ENCODE results near the gene MECR. TPM values are rescaled to one million over a fixed set of nuclear protein-coding genes. Genes with fewer than 3 reads are reported as not detected.

MECR gene
- total RNA-seq, 5 donors from 2014 or later (not counting 1 experiment from before 2014, with no cell fraction given), result 9.5 to 17.8 (median 17.3) TPM

DNA sequence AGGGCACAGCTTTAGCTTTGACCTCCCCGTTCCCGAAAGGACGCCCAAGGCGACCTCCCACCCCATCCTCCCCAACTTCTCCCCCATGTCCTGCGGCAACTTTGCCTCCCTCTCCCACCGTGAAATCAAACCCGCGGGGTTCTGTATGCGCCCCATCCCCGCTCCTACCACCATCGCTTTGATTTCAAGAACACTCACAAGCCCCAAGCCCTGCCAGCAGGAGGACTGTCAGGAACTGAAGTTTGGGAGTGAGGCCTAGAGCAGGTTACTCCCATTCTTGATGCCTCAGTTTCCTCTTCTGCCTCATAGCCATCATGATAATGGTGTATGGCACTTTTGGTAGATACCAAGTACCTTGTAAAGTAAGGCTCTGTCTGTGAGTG is 7.9 kb upstream of the MECR start:
- Histone ChIP-seq H3K4me1 (ENCODE audit: control insufficient read depth in 1 of 2, extremely low read depth in 1 of 2, insufficient read depth in 2 of 2, low read length in 2 of 2) (peaks cover 6 to 22% of the 10 kb centered on the region in 2 experiments), H3K27ac (ENCODE audit: low read length) (no peak overlapping the region), H3K27me3 (replicated peaks in 1 of 2; ENCODE audit: control insufficient read depth in 2 of 2, extremely low read depth in 1 of 2, insufficient read depth in 2 of 2, low read length in 1 of 2) (peaks cover 5 to 65% of the 10 kb centered on the region in 2 experiments), H3K36me3 (ENCODE audit: control insufficient read depth in 2 of 2, extremely low read depth in 1 of 2, insufficient read depth in 1 of 2, low read length in 1 of 2) (no peaks in the 10 kb centered on the region), H3K4me3 (ENCODE audit: control insufficient read depth in 1 of 2, extremely low read depth in 1 of 2, low read length in 1 of 2) (peak overlapping the region in 1 of 2 donors; percentile 58), H3K9me3 (no peaks in the 10 kb centered on the region)
- 10% methylated on average over 7 of the region's 11 CpGs for WGBS (ENCODE audit: insufficient coverage)
- no peak overlapping the region for H3K27ac Mint-ChIP-seq
- H3K36me3 Mint-ChIP-seq, result no peaks in the 10 kb centered on the region
- ChIA-PET CTCF (no interaction called here), POLR2A (no interaction called here)
- ATAC-seq (replicated peaks in 1 of 4), result no peak
- no peaks in the 10 kb centered on the region for H3K9me3 Mint-ChIP-seq
- H3K4me1 Mint-ChIP-seq, result peaks cover 17 to 25% (median 24%) of the 10 kb centered on the region in 3 donors
- H3K27me3 Mint-ChIP-seq, result peaks cover 52 to 63% of the 10 kb centered on the region in 2 donors
- no peak for DNase-seq
- peak overlapping the region; percentile 66 to 84 (median 69) for H3K4me3 Mint-ChIP-seq

GRCh38 chr1:29237852-29238619 is 7.3 kb upstream of the MECR start:
- Mint-ChIP-seq H3K4me1 (peaks cover 17 to 25% (median 24%) of the 10 kb centered on the region in 3 donors), H3K9me3 (no peaks in the 10 kb centered on the region), H3K27ac (no peak overlapping the region), H3K27me3 (peaks cover 52 to 63% of the 10 kb centered on the region in 2 donors), H3K4me3 (peak overlapping the region; percentile 65 to 84 (median 78)), H3K36me3 (no peaks in the 10 kb centered on the region)
- WGBS (ENCODE audit: insufficient coverage), result 4% methylated on average over 88 of the region's 93 CpGs
- Histone ChIP-seq H3K4me1 (ENCODE audit: control insufficient read depth in 1 of 2, extremely low read depth in 1 of 2, insufficient read depth in 2 of 2, low read length in 2 of 2) (peaks cover 6 to 22% of the 10 kb centered on the region in 2 experiments), H3K9me3 (no peaks in the 10 kb centered on the region), H3K36me3 (ENCODE audit: control insufficient read depth in 2 of 2, extremely low read depth in 1 of 2, insufficient read depth in 1 of 2, low read length in 1 of 2) (no peaks in the 10 kb centered on the region), H3K4me3 (ENCODE audit: control insufficient read depth in 1 of 2, extremely low read depth in 1 of 2, low read length in 1 of 2) (peak overlapping the region in 1 of 2 donors; percentile 58), H3K27me3 (replicated peaks in 1 of 2; ENCODE audit: control insufficient read depth in 2 of 2, extremely low read depth in 1 of 2, insufficient read depth in 2 of 2, low read length in 1 of 2) (peaks cover 5 to 60% of the 10 kb centered on the region in 2 experiments), H3K27ac (ENCODE audit: low read length) (no peak overlapping the region)
- no peak for ATAC-seq (replicated peaks in 1 of 4)
- POLR2A ChIA-PET, result no interaction called here
- CTCF ChIA-PET, result no interaction called here
- peak in 4 of 35 experiments; percentile 5 to 38 (median 14) for DNase-seq

- ChIA-PET POLR2A (no interaction called here), CTCF (interaction anchor here (1.1 kb wide), 2 partner anchors 1143 kb away, joined by 3 to 4 read pairs; no protein-coding TSS in a partner anchor)
- peak overlapping the region; percentile 30 to 77 for H3K4me3 ChIP-seq (ENCODE audit: control insufficient read depth in 1 of 2, extremely low read depth in 1 of 2, low read length in 1 of 2)
- H3K9me3 Mint-ChIP-seq, result no peaks in the 10 kb centered on the region
- DNase-seq (peak in 2 of 35 experiments; percentile 22 to 42), ATAC-seq (replicated peaks in 1 of 4) (peak in 2 of 4 experiments; percentile 19 to 27)
- H3K9me3 ChIP-seq, result no peaks in the 10 kb centered on the region
- H3K27ac ChIP-seq (ENCODE audit: low read length), result no peak overlapping the region
- WGBS (ENCODE audit: insufficient coverage), result 1% methylated on average over 79 of the region's 79 CpGs
- H3K4me1 Mint-ChIP-seq, result peaks cover 17 to 25% (median 24%) of the 10 kb centered on the region in 3 donors
- peaks cover 5 to 57% of the 10 kb centered on the region in 2 experiments for H3K27me3 ChIP-seq (replicated peaks in 1 of 2; ENCODE audit: control insufficient read depth in 2 of 2, extremely low read depth in 1 of 2, insufficient read depth in 2 of 2, low read length in 1 of 2)
- peak overlapping the region in 1 of 2 donors; percentile 20 for H3K27ac Mint-ChIP-seq
- peaks cover 6 to 22% of the 10 kb centered on the region in 2 experiments for H3K4me1 ChIP-seq (ENCODE audit: control insufficient read depth in 1 of 2, extremely low read depth in 1 of 2, insufficient read depth in 2 of 2, low read length in 2 of 2)
- H3K36me3 Mint-ChIP-seq, result no peaks in the 10 kb centered on the region
- no peaks in the 10 kb centered on the region for H3K36me3 ChIP-seq (ENCODE audit: control insufficient read depth in 2 of 2, extremely low read depth in 1 of 2, insufficient read depth in 1 of 2, low read length in 1 of 2)
- H3K27me3 Mint-ChIP-seq, result peaks cover 52 to 63% of the 10 kb centered on the region in 2 donors
- peak overlapping the region; percentile 56 to 91 (median 85) for H3K4me3 Mint-ChIP-seq
Measured at GRCh38 chr1:29237129-29237821, 6.5 kb upstream of the MECR start.

- Histone ChIP-seq H3K27me3 (replicated peaks in 1 of 2; ENCODE audit: control insufficient read depth in 2 of 2, extremely low read depth in 1 of 2, insufficient read depth in 2 of 2, low read length in 1 of 2) (peaks cover 5 to 53% of the 10 kb centered on the region in 2 experiments), H3K4me3 (ENCODE audit: control insufficient read depth in 1 of 2, extremely low read depth in 1 of 2, low read length in 1 of 2) (peak overlapping the region; percentile 30 to 77), H3K36me3 (ENCODE audit: control insufficient read depth in 2 of 2, extremely low read depth in 1 of 2, insufficient read depth in 1 of 2, low read length in 1 of 2) (no peaks in the 10 kb centered on the region), H3K4me1 (ENCODE audit: control insufficient read depth in 1 of 2, extremely low read depth in 1 of 2, insufficient read depth in 2 of 2, low read length in 2 of 2) (peaks cover 6 to 22% of the 10 kb centered on the region in 2 experiments), H3K9me3 (no peaks in the 10 kb centered on the region), H3K27ac (ENCODE audit: low read length) (no peak overlapping the region)
- ChIA-PET POLR2A (no interaction called here), CTCF (interaction anchor here (1.1 kb wide), 2 partner anchors 1143 to 1144 kb away, joined by 3 to 4 read pairs; no protein-coding TSS in a partner anchor)
- Mint-ChIP-seq H3K27ac (peak overlapping the region in 1 of 2 donors; percentile 20), H3K4me1 (peaks cover 17 to 25% (median 24%) of the 10 kb centered on the region in 3 donors), H3K4me3 (peak overlapping the region; percentile 56 to 91 (median 85)), H3K9me3 (no peaks in the 10 kb centered on the region), H3K27me3 (peaks cover 52 to 58% of the 10 kb centered on the region in 2 donors), H3K36me3 (no peaks in the 10 kb centered on the region)
- no peak for ATAC-seq (replicated peaks in 1 of 4)
- 7% methylated on average over 30 of the region's 30 CpGs for WGBS (ENCODE audit: insufficient coverage)
- no peak for DNase-seq
Measured at GRCh38 chr1:29236712-29237128, 6.0 kb upstream of the MECR start.

GRCh38 chr1:29235955-29236711 is 5.4 kb upstream of the MECR start, which contains the start of gene PTPRU:
Gene PTPRU (plus strand): TSS chr1:29236522. CDS start chr1:29236645, 123 bp downstream.
- H3K36me3 Mint-ChIP-seq, result no peaks in the 10 kb centered on the region
- Histone ChIP-seq H3K4me1 (ENCODE audit: control insufficient read depth in 1 of 2, extremely low read depth in 1 of 2, insufficient read depth in 2 of 2, low read length in 2 of 2) (peaks cover 6 to 24% of the 10 kb centered on the region in 2 experiments), H3K27ac (ENCODE audit: low read length) (no peak within 1 kb of the TSS), H3K36me3 (ENCODE audit: control insufficient read depth in 2 of 2, extremely low read depth in 1 of 2, insufficient read depth in 1 of 2, low read length in 1 of 2) (no peaks in the 10 kb centered on the region), H3K9me3 (no peaks in the 10 kb centered on the region), H3K27me3 (replicated peaks in 1 of 2; ENCODE audit: control insufficient read depth in 2 of 2, extremely low read depth in 1 of 2, insufficient read depth in 2 of 2, low read length in 1 of 2) (peaks cover 5 to 51% of the 10 kb centered on the region in 2 experiments), H3K4me3 (ENCODE audit: control insufficient read depth in 1 of 2, extremely low read depth in 1 of 2, low read length in 1 of 2) (peak within 1 kb of the TSS; percentile 30 to 77)
- no peaks in the 10 kb centered on the region for H3K9me3 Mint-ChIP-seq
- WGBS (ENCODE audit: insufficient coverage), result 6% methylated on average over 81 of the region's 82 CpGs
- H3K27ac Mint-ChIP-seq, result peak within 1 kb of the TSS in 1 of 2 donors; percentile 20
- ChIA-PET CTCF (interaction anchor here (1.1 kb wide), 2 partner anchors 1144 kb away, joined by 3 to 4 read pairs; no protein-coding TSS in a partner anchor), POLR2A (no interaction called here)
- peaks cover 46 to 52% of the 10 kb centered on the region in 2 donors for H3K27me3 Mint-ChIP-seq
- H3K4me1 Mint-ChIP-seq, result peaks cover 21 to 29% (median 28%) of the 10 kb centered on the region in 3 donors
- ATAC-seq (replicated peaks in 1 of 4), result peak; percentile 86 to 92 (median 88)
- DNase-seq, result peak; percentile 25 to 87 (median 68)
- H3K4me3 Mint-ChIP-seq, result peak within 1 kb of the TSS; percentile 56 to 91 (median 85)

Measured in T-cell (primary cell).